Stimulated activated memory B cell treated with anti-CD40 and anti-IgM and Interleukin-4, amounts not matched to agents 10 μg/mL and 1 μg/mL and 100 μg/mL, for 72 hours (primary cell): ENCODE measurements around the gene COL27A1.

Source experiments
- ATAC-seq: fragments of 150-1000 bp; cut with Tn5 transposase; 2 replicates; pipeline ENCODE4 v1.10.0; 2021
- H3K27ac Mint-ChIP-seq: one replicate; pipeline ENCODE4 v1.8.0; 2022; ENCODE audit warnings: mild to moderate bottlenecking, mixed read lengths
- H3K27me3 Mint-ChIP-seq: one replicate; pipeline ENCODE4 v1.8.0; 2022; ENCODE audit warnings: mixed read lengths
- H3K36me3 Mint-ChIP-seq: one replicate; pipeline ENCODE4 v1.8.0; 2022; ENCODE audit warnings: mixed read lengths
- H3K4me1 Mint-ChIP-seq: one replicate; pipeline ENCODE4 v1.8.0; 2022; ENCODE audit warnings: mixed read lengths
- H3K4me3 Mint-ChIP-seq: one replicate; pipeline ENCODE4 v1.8.0; 2022; ENCODE audit warnings: mild to moderate bottlenecking, moderate library complexity, mixed read lengths
- H3K9me3 Mint-ChIP-seq: one replicate; pipeline ENCODE4 v1.8.0; 2022; ENCODE audit warnings: mixed read lengths

Gene COL27A1

GRCh38 chr9:114339130-114339908 lies 184.0 kb downstream of the COL27A1 start:
- Mint-ChIP-seq H3K4me1 (peaks cover 56% of the 10 kb centered on the region), H3K27me3 (no peaks in the 10 kb centered on the region), H3K4me3 (no peak overlapping the region), H3K36me3 (peaks cover 92% of the 10 kb centered on the region), H3K27ac (peak overlapping the region; percentile 65), H3K9me3 (peaks cover 2% of the 10 kb centered on the region)
- ATAC-seq, result peak; percentile 80

DNA sequence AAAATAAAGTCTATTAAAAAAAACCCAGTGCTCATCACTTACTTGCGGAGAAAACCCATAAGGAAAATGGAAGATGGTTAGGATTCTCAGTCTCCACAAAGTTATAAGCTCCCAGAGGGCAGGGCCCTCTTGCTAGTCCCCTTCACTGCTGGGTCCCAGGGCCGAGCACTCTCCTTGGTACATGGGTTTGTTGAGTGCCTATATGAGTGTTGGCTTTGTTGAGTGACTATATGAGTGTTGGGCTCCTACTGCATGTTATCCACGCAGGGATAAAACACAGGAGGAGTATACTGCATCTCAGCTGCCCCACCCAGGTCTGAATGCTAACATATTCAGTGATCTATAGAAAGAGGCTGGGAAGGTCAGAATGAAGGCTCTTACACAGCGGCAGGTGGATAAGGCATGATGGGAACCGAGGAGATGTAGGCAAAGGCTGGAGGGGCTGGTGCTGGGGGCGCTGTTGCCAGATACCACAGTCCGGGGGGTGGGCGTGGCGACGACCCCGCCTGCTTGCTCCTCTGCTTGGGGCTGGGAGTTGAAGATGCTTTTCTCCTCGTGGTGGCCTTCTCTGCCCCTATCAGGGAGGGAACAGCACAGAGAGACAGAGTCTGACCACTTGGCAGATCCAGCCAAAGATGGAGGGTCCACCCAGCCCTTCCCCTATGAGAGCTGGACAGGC lies 186.0 kb downstream of the COL27A1 start:
- Mint-ChIP-seq H3K9me3 (no peaks in the 10 kb centered on the region), H3K4me1 (peaks cover 54% of the 10 kb centered on the region), H3K4me3 (no peak overlapping the region), H3K27me3 (no peaks in the 10 kb centered on the region), H3K36me3 (peaks cover 87% of the 10 kb centered on the region), H3K27ac (peak overlapping the region; percentile 71)
- ATAC-seq, result no peak

- Mint-ChIP-seq H3K36me3 (peaks cover 85% of the 10 kb centered on the region), H3K9me3 (no peaks in the 10 kb centered on the region), H3K27ac (peak overlapping the region; percentile 71), H3K4me1 (peaks cover 47% of the 10 kb centered on the region), H3K4me3 (no peak overlapping the region), H3K27me3 (no peaks in the 10 kb centered on the region)
- ATAC-seq, result no peak
Observed at GRCh38 chr9:114341991-114342390, 186.7 kb downstream of the COL27A1 start.

DNA sequence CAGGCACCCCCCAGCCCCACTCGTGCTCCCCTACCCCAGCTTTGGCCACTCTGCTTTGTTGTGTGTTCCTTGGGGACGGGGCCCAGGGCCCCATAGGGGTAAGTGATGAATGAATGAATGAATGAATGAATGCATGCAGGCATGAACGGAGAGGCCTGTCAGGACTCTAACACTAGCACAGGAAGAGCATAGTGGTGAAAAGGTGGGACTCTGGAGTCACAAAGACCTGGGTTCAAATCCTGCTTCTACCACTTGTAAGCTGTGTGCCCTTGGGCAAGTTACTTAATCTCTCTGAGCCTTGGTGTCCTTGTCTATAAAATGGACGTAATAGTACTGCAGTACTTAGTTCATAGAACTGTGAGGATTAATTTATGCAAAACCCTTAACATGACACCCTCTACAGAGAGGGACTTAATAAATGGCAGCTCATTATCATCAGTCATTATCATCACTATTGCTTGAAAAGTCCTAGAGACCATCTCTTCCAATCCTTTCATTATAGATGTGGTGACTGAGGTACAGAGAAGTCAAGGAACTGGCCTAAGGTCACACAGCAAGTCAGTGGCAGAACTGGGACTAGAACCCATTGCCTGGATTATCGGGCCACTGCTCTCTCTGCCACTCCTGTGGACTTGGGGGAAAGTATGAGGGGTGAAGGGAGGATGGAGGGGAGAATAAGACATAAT lies 187.6 kb downstream of the COL27A1 start:
- no peaks in the 10 kb centered on the region for H3K9me3 Mint-ChIP-seq
- no peaks in the 10 kb centered on the region for H3K27me3 Mint-ChIP-seq
- H3K36me3 Mint-ChIP-seq, result peaks cover 85% of the 10 kb centered on the region
- peak overlapping the region; percentile 62 for H3K27ac Mint-ChIP-seq
- ATAC-seq, result no peak
- no peak overlapping the region for H3K4me3 Mint-ChIP-seq
- peaks cover 51% of the 10 kb centered on the region for H3K4me1 Mint-ChIP-seq

DNA sequence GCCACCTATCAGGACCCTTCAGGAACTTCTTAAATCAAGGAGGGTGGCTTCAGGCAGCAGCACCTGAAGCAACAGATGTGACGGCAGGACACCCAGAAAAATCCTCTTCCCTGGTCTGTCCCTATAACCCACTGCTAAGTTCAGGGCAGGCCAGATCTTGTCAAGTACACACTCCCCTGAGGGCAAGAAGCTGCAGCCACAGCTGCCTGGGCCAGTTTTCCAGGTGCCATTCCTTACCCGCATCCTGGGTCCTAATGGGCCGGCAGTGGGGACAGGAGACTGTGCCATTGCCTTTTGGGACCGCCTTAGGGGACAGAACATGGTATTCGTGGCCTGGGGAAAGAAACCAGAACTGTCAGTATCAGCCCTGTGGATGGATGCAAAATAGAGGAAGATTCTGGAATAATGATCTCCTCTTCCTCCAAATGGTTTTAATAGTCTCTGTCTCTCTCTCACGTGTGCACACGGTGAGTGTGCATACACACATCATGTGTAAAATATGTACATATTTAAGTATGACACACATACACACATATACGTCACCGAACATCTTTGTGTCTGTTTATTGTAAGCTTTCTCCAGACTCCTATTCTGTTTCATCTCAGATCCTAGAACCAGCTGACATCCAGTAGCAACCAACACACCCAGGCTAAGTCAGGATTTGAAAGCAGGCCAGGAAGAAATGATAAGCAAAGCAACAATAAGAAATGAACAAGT lies 188.3 kb downstream of the COL27A1 start:
- Mint-ChIP-seq H3K27ac (peak overlapping the region; percentile 62), H3K9me3 (no peaks in the 10 kb centered on the region), H3K27me3 (no peaks in the 10 kb centered on the region), H3K36me3 (peaks cover 86% of the 10 kb centered on the region), H3K4me3 (no peak overlapping the region), H3K4me1 (peaks cover 57% of the 10 kb centered on the region)
- ATAC-seq, result no peak

DNA sequence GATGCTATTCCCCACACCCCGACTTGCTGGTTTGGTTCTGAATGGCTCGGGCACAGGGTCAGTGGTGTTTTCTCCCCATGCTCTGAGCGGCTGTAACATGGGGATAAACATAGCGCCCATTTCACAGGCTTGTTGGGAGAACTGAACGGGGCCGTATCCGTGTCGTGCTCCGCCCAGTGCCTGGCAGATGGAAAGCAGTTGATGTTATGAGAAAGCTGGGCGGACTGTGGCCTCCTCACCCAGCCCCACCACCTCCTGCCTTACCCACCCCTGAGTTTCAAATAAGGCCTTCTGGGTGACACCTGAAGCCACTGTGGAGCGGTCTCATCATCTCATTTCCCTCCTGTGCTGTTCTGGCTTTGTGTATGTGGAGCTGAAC lies 188.8 kb downstream of the COL27A1 start:
- Mint-ChIP-seq H3K36me3 (peaks cover 86% of the 10 kb centered on the region), H3K4me1 (peaks cover 57% of the 10 kb centered on the region), H3K27me3 (no peaks in the 10 kb centered on the region), H3K27ac (peak overlapping the region; percentile 62), H3K4me3 (no peak overlapping the region), H3K9me3 (no peaks in the 10 kb centered on the region)
- no peak for ATAC-seq

DNA sequence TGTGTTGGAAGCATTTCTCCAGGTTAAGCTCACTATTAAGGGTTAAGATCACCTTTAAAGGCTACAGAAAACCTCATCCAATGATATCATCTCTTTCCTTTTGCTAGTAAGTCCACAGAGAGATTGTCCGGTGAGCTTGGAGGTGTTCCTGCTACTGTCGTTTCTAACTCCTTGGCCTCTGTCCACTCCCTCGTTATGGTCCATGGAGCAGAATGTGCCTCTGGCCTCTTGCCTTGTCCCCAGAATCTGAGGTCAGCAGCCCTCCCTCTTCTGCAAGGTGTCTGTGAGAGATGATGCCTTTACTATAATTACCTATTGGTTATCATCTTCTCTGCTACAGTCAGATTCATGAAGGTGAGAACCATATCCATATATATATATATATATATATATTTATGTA lies 189.4 kb downstream of the COL27A1 start:
- peaks cover 57% of the 10 kb centered on the region for H3K4me1 Mint-ChIP-seq
- no peaks in the 10 kb centered on the region for H3K27me3 Mint-ChIP-seq
- H3K4me3 Mint-ChIP-seq, result no peak overlapping the region
- H3K27ac Mint-ChIP-seq, result peak overlapping the region; percentile 62
- no peaks in the 10 kb centered on the region for H3K9me3 Mint-ChIP-seq
- H3K36me3 Mint-ChIP-seq, result peaks cover 86% of the 10 kb centered on the region
- ATAC-seq, result no peak

DNA sequence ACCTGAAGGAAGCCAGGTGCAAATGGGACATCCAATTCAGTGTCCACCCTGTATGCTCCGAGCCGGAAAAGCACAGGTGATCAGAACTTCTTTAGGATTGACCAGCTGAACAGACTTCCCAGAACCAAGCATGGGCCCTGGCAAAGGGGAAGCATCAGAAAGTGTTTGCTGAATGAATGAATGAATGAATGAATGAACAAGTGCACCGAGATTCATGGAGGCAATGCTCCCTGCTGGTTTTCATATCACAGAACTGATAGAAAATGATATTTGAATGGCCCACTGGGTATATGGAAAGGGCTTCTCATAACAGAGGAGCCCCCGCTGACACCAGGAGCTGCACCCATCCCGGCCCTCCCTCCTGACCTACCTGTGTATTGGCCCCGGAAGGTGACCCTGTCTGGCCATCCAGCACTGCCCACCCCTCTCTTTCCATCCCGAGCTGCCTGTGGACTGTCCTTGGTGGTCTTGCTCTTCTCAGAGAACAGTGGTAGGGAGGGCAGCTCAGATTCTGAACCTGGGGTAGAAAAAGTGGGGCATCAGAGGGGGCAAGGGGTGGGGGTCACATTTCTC lies 190.2 kb downstream of the COL27A1 start:
- H3K27ac Mint-ChIP-seq, result no peak overlapping the region
- ATAC-seq, result no peak
- peaks cover 57% of the 10 kb centered on the region for H3K4me1 Mint-ChIP-seq

DNA sequence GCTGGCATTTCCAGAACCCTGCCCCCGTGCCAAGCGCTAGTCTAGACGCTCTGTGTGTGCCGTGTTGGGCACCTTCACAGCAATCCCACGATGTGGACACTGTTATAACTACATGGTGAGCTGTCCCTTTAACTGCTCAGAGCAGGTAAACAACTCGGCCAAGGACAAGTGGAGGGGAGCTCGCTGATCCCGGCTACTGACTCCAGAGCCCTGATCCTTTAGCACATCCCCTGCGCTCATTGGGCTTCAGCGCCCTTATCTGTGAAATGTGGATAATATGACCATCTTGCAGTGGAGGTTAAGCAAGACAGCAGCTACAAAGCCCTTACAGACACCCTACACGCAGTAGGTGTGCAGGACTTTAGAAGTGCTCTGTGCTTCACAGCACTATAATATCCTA lies 190.8 kb downstream of the COL27A1 start:
- Mint-ChIP-seq H3K27ac (no peak overlapping the region), H3K27me3 (no peaks in the 10 kb centered on the region), H3K4me3 (no peak overlapping the region), H3K4me1 (peaks cover 57% of the 10 kb centered on the region), H3K9me3 (no peaks in the 10 kb centered on the region), H3K36me3 (peaks cover 87% of the 10 kb centered on the region)
- ATAC-seq, result no peak

More for the DNA sequence above, 190.2 kb downstream of the COL27A1 start:
- H3K9me3 Mint-ChIP-seq, result no peaks in the 10 kb centered on the region
- no peaks in the 10 kb centered on the region for H3K27me3 Mint-ChIP-seq
- no peak overlapping the region for H3K4me3 Mint-ChIP-seq
- peaks cover 87% of the 10 kb centered on the region for H3K36me3 Mint-ChIP-seq

GRCh38 chr9:114347675-114348074 lies 192.3 kb downstream of the COL27A1 start:
- Mint-ChIP-seq H3K4me1 (peaks cover 54% of the 10 kb centered on the region), H3K9me3 (no peaks in the 10 kb centered on the region), H3K27me3 (no peaks in the 10 kb centered on the region), H3K36me3 (peaks cover 84% of the 10 kb centered on the region), H3K27ac (peak overlapping the region; percentile 58), H3K4me3 (no peak overlapping the region)
- ATAC-seq, result no peak

- Mint-ChIP-seq H3K27me3 (no peaks in the 10 kb centered on the region), H3K4me3 (peak overlapping the region; percentile 44), H3K27ac (peak overlapping the region; percentile 58), H3K4me1 (peaks cover 48% of the 10 kb centered on the region), H3K9me3 (no peaks in the 10 kb centered on the region), H3K36me3 (peaks cover 77% of the 10 kb centered on the region)
- no peak for ATAC-seq
Observed at GRCh38 chr9:114348261-114348905, 193.0 kb downstream of the COL27A1 start.

DNA sequence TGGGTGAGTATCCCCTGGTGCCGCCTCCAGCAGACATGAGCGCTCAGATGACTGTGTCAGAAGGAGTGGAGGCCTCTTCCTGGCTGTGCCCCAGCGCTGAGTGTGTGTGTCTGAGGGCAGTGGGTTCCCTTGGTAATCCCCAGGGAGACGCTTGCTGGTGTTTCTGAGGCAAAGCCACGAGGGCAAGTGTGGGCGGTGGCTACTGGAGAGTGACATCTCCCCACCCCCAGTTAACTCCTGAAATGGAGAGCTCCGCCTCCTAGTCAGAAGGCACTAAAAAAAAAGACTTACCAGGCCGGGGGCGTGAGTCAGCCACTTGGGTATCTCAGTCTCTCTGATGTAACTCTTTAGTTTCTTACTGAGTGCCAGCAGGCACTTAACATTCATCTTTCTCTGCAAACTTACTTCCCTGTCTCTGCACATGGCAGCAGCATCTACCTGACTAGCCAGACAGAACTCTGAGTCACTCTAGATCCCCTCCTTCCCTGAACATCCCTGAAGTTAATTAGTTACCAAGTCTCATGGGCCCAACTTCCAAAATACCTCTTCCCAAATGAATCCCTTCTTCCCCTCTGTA lies 193.7 kb downstream of the COL27A1 start:
- peaks cover 71% of the 10 kb centered on the region for H3K36me3 Mint-ChIP-seq
- peak overlapping the region; percentile 44 for H3K4me3 Mint-ChIP-seq
- H3K4me1 Mint-ChIP-seq, result peaks cover 46% of the 10 kb centered on the region
- no peaks in the 10 kb centered on the region for H3K27me3 Mint-ChIP-seq
- peak overlapping the region; percentile 58 for H3K27ac Mint-ChIP-seq
- H3K9me3 Mint-ChIP-seq, result no peaks in the 10 kb centered on the region
- ATAC-seq, result peak; percentile 98

GRCh38 chr9:114349713-114350480 lies 194.6 kb downstream of the COL27A1 start:
- Mint-ChIP-seq H3K4me1 (peaks cover 46% of the 10 kb centered on the region), H3K36me3 (peaks cover 62% of the 10 kb centered on the region), H3K27me3 (no peaks in the 10 kb centered on the region), H3K9me3 (no peaks in the 10 kb centered on the region), H3K27ac (peak overlapping the region; percentile 58), H3K4me3 (peak overlapping the region; percentile 30)
- ATAC-seq, result no peak
